Measurements from ENCODE around the gene TAF6.
"Not testable (repeated sequence)": the region's sequence is repeated elsewhere in the genome, so short reads cannot be mapped to it uniquely, and the experiment has no call there.

TAF6 gene

DNA sequence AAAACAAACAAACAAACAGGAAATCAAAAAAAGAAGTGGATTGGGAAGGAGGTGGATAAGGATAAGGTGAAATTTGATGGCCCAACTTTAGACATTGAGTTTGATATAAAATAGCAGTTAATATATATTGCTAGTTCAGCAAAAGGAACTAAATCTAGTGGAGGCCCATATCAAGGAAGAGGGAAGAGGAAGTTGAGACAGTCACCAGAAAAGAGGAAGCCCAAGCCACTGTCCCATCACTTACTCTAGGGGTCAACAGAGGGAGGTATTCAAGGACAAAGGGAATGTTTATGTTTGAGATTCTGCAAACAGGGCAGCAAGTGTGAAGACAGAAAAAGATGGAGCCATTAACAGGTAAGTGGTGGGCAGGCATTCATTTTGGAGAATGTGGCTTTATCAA, 33.2 kb upstream of the TAF6 start:
- no peak for DNase-seq

- peak; percentile 94 for DNase-seq
These were observed 29.6 kb upstream of the TAF6 start, which contains the start of gene LAMTOR4 for GRCh38 chr7:100148559-100149328. LAMTOR4 (plus strand) TSS chr7:100148918; CDS start chr7:100148973, 55 bp downstream.

DNA sequence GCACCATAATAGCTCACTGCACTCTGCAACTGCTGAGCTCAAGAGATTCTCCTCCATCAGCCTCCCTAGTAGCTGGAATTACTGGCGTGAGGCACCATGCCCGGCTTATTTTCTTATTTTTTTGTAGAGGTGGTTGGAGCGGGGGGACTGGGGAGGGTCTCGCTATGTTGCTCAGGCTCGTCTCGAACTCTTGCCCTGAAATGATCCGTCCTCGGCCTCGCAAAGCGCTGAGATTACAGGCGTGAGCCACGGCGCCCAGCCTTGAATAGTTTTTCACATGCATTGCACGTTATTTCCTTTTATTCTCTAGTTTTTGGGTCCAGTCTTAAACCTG, 29.0 kb upstream of the TAF6 start:
- no peak for DNase-seq

GRCh38 chr7:100147278-100147677, 28.1 kb upstream of the TAF6 start:
- no peak for DNase-seq

- DNase-seq: not testable (repeated sequence)
These were observed 27.2 kb upstream of the TAF6 start for GRCh38 chr7:100146350-100146749.

GRCh38 chr7:100142461-100142860, 23.3 kb upstream of the TAF6 start:
- no peak for DNase-seq

DNA sequence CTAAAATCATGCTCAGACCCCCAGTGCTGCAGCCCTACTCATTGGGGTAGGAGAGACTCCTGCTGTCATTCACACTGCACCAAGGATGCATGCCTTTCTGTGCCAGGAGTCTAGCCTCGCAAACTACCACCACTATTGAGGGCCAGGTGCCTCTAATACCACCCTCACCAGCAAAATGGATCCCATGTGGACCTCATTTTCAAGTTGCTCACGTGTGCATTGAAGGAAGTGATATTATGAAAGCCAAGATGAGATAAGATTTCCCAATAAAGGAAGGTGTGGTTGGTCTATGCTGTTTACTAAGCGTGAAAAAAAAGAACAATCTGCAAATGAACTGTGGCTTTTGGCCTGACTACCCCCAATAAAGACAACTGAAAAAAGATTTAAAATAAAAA, 22.4 kb upstream of the TAF6 start:
- no peak for DNase-seq

- no peak for DNase-seq
These were observed 18.9 kb upstream of the TAF6 start for GRCh38 chr7:100137851-100138760.

GRCh38 chr7:100132697-100133151, 13.6 kb upstream of the TAF6 start:
- DNase-seq: no peak

GRCh38 chr7:100132126-100132525, 13.0 kb upstream of the TAF6 start:
- peak; percentile 20 for DNase-seq

DNA sequence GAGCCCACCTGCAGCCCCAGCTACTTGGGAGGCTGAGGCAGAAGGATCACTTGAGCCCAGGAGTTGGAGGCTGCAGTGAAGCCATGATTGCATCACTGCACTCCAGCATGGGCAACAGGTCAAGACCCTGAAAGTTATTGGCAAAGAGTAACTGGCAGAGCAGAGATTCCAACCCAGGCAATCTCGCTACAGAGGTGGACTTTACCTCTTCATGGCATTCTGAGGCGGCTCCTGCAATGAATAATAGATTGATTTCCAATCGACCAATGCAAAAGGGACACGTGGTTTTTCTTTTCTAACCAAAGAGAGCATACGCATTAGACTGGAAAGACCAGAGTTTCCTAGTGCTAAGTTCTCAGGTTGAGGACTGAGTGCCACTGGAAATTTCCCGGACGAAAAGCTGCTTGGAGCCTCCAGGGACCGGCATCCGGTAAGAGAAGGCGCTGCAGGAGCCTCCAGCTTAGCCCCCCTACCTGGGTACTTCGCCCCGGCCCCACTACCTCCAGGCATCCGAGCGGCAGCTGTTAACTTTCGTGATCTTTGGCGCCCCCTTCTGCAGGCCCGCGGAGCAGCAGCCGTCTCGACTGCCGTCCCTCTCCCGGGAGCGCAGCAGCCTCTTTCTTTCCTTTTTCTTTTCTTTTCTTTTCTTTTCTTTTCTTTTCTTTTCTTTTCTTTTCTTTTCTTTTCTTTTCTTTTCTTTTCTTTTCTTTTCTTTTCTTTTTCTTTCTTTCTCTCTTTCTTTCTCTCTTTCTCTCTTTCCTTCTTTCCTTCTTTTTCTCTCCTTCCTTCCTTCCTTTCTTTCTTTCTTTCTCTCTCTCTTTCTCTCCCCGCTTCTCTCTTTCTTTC, 11.7 kb upstream of the TAF6 start:
- no peak for DNase-seq

DNA sequence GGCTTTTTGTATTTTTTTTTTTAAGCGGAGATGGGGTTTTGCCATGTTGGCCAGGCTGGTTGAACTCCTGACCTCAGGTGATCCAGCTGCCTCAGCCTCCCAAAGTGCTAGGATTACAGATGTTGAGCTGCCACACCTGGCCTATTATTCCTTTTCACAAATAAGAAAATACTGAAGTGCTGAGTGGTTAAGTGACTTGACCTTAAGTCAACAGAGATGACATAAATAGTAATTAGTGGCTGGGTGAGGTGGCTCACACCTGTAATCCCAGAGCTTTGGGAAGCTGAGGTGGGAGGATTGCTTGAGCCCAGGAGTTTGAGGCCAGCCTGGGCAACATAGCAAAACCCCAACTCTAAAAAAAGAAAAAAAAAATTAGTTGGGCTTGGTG, 11.1 kb upstream of the TAF6 start:
- DNase-seq: not testable (repeated sequence)

GRCh38 chr7:100128637-100128963, 9.4 kb upstream of the TAF6 start:
- DNase-seq: no peak

GRCh38 chr7:100127866-100128636, 8.9 kb upstream of the TAF6 start:
- no peak for DNase-seq

DNA sequence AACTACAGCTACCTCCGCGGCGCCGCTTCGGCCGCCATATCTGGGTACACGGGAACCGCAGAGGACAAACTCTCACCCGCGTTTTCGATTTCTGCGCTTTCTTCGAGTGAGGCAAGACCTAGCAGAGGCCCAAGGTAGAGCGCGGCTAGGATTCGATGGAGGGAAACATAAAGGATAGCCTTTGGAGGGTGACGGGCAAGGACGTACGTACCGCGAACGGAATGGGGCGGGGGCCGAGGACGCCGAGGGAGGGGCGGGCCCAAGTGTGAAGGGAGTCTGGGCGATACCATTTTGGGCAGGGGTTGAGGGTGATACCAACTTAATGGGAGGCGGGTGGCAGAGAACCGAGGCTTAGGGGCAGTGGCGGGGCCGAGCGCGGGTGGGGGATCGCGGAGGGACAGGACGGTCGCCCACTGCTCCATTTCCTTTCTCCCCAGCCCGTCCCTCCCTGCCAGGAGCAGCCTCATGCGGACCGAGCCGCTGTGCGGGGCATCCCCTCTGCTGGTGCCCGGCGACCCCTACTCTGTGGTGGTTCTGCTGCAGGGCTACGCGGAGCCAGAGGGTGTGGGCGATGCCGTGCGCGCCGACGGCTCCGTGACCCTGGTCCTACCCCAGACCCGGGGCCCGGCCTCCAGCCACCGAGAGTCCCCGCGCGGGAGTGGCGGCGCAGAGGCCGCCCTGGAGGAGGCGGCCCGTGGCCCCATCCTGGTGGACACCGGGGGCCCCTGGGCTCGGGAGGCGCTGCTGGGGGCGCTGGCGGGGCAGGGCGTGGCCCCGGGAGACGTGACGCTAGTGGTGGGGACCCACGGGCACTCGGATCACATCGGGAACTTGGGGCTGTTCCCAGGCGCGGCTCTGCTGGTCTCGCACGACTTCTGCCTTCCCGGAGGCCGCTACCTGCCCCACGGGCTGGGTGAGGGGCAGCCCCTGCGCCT, 8.0 kb upstream of the TAF6 start, which contains the start of gene MBLAC1:
TSS of gene MBLAC1 (plus strand) at position 37 of the 935 bp plus-strand sequence. CDS start at position 466, 429 bp downstream.
- DNase-seq: peak; percentile 50

DNA sequence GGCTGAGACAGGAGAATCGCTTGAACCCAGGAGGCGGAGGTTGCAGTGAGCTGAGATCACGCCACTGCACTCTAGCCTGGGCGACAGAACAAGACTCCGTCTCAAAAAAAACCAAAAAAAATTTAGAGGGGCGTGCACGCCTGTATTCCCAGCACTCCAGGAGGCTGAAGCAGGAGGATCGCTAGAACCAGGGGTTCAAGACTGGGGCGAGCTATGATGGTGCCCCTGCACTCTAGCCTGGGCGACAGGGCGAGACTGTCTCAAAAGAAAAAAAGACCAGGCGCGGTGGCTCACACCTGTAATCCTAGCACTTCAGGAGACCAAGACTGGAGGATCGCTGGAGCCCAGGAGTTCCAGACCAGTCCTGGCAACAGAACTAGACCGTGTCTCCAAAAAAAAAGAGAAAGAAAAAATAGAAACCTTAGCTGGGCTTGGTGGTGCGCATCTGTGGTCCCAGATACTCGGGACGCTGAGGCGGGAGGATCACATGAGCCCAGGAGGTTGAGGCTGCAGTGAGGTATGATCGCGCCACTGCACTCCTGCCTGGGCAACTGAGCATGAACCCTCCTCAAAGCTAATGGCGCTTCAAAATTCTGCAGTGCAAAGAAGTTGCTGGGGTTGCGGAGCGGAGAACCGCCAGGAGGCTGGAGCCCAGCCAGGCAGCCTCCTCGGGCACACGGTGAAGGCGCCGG, 7.2 kb upstream of the TAF6 start:
- DNase-seq: no peak

DNA sequence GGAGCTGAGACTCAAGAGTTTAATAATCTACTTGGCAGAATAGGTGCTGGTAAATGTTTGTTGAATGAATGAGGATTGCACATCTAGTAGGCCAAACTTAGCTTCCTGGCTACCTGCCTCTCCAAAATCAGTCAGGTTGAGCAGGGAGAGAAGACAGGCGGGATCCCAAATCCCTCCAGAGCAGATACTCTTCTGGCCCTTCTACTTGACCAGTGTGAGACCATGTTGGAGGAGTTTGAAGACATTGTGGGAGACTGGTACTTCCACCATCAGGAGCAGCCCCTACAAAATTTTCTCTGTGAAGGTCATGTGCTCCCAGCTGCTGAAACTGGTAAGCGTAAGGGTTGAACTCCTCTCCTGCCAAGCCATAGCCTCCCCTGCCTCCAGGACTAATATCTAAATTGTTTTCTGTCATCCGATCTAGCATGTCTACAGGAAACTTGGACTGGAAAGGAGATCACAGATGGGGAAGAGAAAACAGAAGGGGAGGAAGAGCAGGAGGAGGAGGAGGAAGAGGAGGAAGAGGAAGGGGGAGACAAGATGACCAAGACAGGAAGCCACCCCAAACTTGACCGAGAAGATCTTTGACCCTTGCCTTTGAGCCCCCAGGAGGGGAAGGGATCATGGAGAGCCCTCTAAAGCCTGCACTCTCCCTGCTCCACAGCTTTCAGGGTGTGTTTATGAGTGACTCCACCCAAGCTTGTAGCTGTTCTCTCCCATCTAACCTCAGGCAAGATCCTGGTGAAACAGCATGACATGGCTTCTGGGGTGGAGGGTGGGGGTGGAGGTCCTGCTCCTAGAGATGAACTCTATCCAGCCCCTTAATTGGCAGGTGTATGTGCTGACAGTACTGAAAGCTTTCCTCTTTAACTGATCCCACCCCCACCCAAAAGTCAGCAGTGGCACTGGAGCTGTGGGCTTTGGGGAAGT, 5.4 kb upstream of the TAF6 start:
- DNase-seq: no peak

GRCh38 chr7:100122568-100122967, 3.4 kb upstream of the TAF6 start:
- no peak for DNase-seq

- DNase-seq: no peak
These were observed 2.9 kb upstream of the TAF6 start for GRCh38 chr7:100122067-100122466.

GRCh38 chr7:100120733-100121036, 1.5 kb upstream of the TAF6 start:
- DNase-seq: no peak
